Neuronal stem cell (in vitro differentiated cells): ENCODE measurements around the gene NLRC4.

ENCODE experiments used
- DNase-seq: peaks from one replicate; pipeline ENCODE4 v3.0.0-alpha.2; 2013; ENCODE audit warnings: low spot score
- H2AFZ ChIP-seq: one replicate; pipeline ENCODE4 v1.6.1; 2013; ENCODE audit warnings: mild to moderate bottlenecking, low read length, inconsistent platforms
- H2AK5ac ChIP-seq: 2 replicates; pipeline ENCODE4 v1.6.1; 2013; ENCODE audit warnings: low read depth, mild to moderate bottlenecking, inconsistent platforms, low read length, moderate library complexity, mixed read lengths
- H2BK120ac ChIP-seq: 2 replicates; pipeline ENCODE4 v1.6.1; 2013; ENCODE audit warnings: low read depth, mild to moderate bottlenecking, inconsistent platforms, low read length, moderate library complexity, mixed read lengths
- H2BK12ac ChIP-seq: one replicate; pipeline ENCODE4 v1.6.1; 2013; ENCODE audit warnings: low read length, inconsistent platforms
- H2BK15ac ChIP-seq: 2 replicates; pipeline ENCODE4 v1.6.1; 2013; ENCODE audit warnings: mild to moderate bottlenecking, low read length, inconsistent platforms, mixed read lengths
- H2BK5ac ChIP-seq: one replicate; pipeline ENCODE4 v1.6.1; 2013; ENCODE audit warnings: inconsistent platforms, mild to moderate bottlenecking, low read length, moderate library complexity
- H3K14ac ChIP-seq: one replicate; pipeline ENCODE4 v1.6.1; 2013; ENCODE audit warnings: low read length, inconsistent platforms
- H3K18ac ChIP-seq: 2 replicates; pipeline ENCODE4 v1.6.1; 2013; ENCODE audit warnings: low read length, inconsistent platforms
- H3K23ac ChIP-seq: 2 replicates; pipeline ENCODE4 v1.6.1; 2013; ENCODE audit warnings: low read depth, mild to moderate bottlenecking, mixed read lengths, low read length, inconsistent platforms; ENCODE audit not compliant: poor library complexity
- H3K27ac ChIP-seq: replicated peaks from 3 replicates; pipeline ENCODE4 v1.5.1; 2013; ENCODE audit warnings: low read length, inconsistent platforms
- H3K27me3 ChIP-seq, 3 experiments: 2 replicates each; pipeline ENCODE4 v1.6.1; 2013; ENCODE audit warnings: low read length in 3 of 3, mild to moderate bottlenecking in 2 of 3, inconsistent platforms in 1 of 3, low read depth in 1 of 3, mixed read lengths in 1 of 3, moderate library complexity in 1 of 3; ENCODE audit not compliant: control insufficient read depth in 3 of 3, insufficient read depth in 3 of 3
- H3K36me3 ChIP-seq, 2 donors: replicated peaks in 1 of 2; 2 replicates each; pipeline ENCODE4 v1.6.1; 2013; ENCODE audit warnings: low read length in 2 of 2; ENCODE audit not compliant: control insufficient read depth in 2 of 2, insufficient read depth in 2 of 2
- H3K4ac ChIP-seq: 2 replicates; pipeline ENCODE4 v1.6.1; 2013; ENCODE audit warnings: inconsistent platforms, mild to moderate bottlenecking, low read length, moderate library complexity
- H3K4me1 ChIP-seq, 2 donors: 1 replicate in 1 of 2; 2 replicates in 1 of 2; pipeline ENCODE4 v1.6.1; 2013; ENCODE audit warnings: low read length in 2 of 2, low read depth in 1 of 2; ENCODE audit not compliant: control insufficient read depth in 2 of 2, insufficient read depth in 1 of 2
- H3K4me2 ChIP-seq: one replicate; pipeline ENCODE4 v1.6.1; 2013; ENCODE audit warnings: mild to moderate bottlenecking, low read length, inconsistent platforms; ENCODE audit not compliant: insufficient read depth, poor library complexity, severe bottlenecking
- H3K4me3 ChIP-seq, 2 donors: 2 replicates each; pipeline ENCODE4 v1.5.1; 2013; ENCODE audit warnings: low read length in 2 of 2, mild to moderate bottlenecking in 2 of 2, inconsistent platforms in 1 of 2, moderate library complexity in 1 of 2
- H3K79me1 ChIP-seq: one replicate; pipeline ENCODE4 v1.6.1; 2013; ENCODE audit warnings: low read depth, mild to moderate bottlenecking, inconsistent platforms, low read length, moderate library complexity
- H3K9ac ChIP-seq: one replicate; pipeline ENCODE4 v1.6.1; 2013; ENCODE audit warnings: mild to moderate bottlenecking, low read depth, low read length, inconsistent platforms; ENCODE audit not compliant: poor library complexity
- H3K9me3 ChIP-seq, 2 donors: replicated peaks in 1 of 2; 2 replicates each; pipeline versions ENCODE3 to v1.6.1; 2013; ENCODE audit warnings: low read length in 2 of 2, mild to moderate bottlenecking in 2 of 2, inconsistent platforms in 1 of 2, low read depth in 1 of 2, mixed read lengths in 1 of 2, moderate library complexity in 1 of 2; ENCODE audit not compliant: control insufficient read depth in 2 of 2, insufficient read depth in 1 of 2
- H4K8ac ChIP-seq: one replicate; pipeline ENCODE4 v1.6.1; 2013; ENCODE audit warnings: low read depth, mild to moderate bottlenecking, inconsistent platforms, low read length, moderate library complexity
- H4K91ac ChIP-seq: one replicate; pipeline ENCODE4 v1.6.1; 2013; ENCODE audit warnings: low read length, low read depth, mild to moderate bottlenecking, inconsistent platforms; ENCODE audit not compliant: poor library complexity
- WGBS, 2 donors: extraction: QIAGEN DNeasy Blood & Tissue Kit; methylation state at CpG; one replicate each; pipeline ENCODE4 v1.1.7; 2013; ENCODE audit warnings: missing lambda C conversion rate in 2 of 2, mixed read lengths in 1 of 2; ENCODE audit not compliant: insufficient read length in 2 of 2, insufficient replicate concordance in 1 of 2; ENCODE audit errors: extremely low coverage in 2 of 2; 5-methylcytosine and 5-hydroxymethylcytosine counted together

NLRC4 gene

DNA sequence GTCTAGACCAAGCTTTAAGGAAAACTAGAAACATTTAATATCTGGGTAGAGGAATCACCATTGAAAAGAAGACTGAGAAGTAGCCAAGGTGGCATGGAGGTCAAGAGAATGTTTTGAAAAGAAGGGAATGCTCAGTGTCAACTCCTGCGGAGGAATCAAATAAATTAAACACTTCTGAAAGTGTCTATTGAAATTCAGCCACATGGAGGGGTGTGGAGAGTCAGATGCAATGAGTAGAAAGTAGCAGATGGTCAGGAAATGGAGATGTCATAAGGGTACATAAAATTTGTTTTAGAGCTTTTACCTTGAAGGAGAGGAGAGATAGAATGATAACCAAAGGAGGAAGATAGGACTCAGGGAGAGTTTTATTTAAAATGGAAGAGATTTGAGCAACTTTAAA lies 35.1 kb downstream of the NLRC4 start:
- H3K4me1 ChIP-seq: no peaks in the 10 kb centered on the region
- no peak overlapping the region for H4K91ac ChIP-seq
- H3K9ac ChIP-seq: no peak overlapping the region
- H3K4ac ChIP-seq: no peak overlapping the region
- H3K27me3 ChIP-seq: no peaks in the 10 kb centered on the region
- no peaks in the 10 kb centered on the region for H3K9me3 ChIP-seq
- H3K27ac ChIP-seq: no peak overlapping the region
- H3K4me2 ChIP-seq: no peak overlapping the region
- H3K14ac ChIP-seq: no peak overlapping the region
- H3K4me3 ChIP-seq: no peak overlapping the region
- WGBS, 2 donors: no CpG with 5 or more reads among the region's 1 CpG
- DNase-seq: no peak
- H2AK5ac ChIP-seq: no peak overlapping the region
- H3K18ac ChIP-seq: no peak overlapping the region
- H3K36me3 ChIP-seq: peaks cover 6 to 16% of the 10 kb centered on the region in 2 donors
- no peak overlapping the region for H2BK12ac ChIP-seq
- no peaks in the 10 kb centered on the region for H3K79me1 ChIP-seq
- no peak overlapping the region for H2BK5ac ChIP-seq
- H2BK120ac ChIP-seq: no peak overlapping the region
- no peak overlapping the region for H3K23ac ChIP-seq
- H2AFZ ChIP-seq: no peak overlapping the region
- no peak overlapping the region for H2BK15ac ChIP-seq
- H4K8ac ChIP-seq: no peak overlapping the region

DNA sequence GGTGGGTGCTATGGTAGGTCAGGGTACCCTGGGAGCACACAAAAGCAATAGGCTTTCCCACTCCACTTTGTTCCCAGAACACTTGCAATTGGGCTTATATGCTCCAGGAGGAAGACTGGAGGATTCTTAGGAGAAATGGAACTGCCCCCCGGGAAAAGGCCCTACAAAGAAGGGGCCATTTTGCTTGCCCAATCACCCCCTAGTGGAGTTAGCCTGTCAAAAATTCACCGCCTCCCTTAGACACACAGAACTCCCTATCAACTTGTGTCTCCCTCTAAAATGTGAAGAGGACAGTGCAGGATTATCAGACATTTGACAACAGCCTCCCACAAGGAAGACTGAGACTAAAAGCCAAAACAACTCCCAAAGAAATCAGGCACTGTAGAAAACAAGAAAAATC lies 36.5 kb downstream of the NLRC4 start:
- no peak for DNase-seq
- H3K27ac ChIP-seq: no peak overlapping the region
- no peak overlapping the region for H2AK5ac ChIP-seq
- H3K4ac ChIP-seq: no peak overlapping the region
- WGBS, 2 donors: no CpG with 5 or more reads among the region's 2 CpGs
- H2BK5ac ChIP-seq: no peak overlapping the region
- H3K79me1 ChIP-seq: no peaks in the 10 kb centered on the region
- no peaks in the 10 kb centered on the region for H3K27me3 ChIP-seq
- H3K4me1 ChIP-seq: no peaks in the 10 kb centered on the region
- H2BK120ac ChIP-seq: no peak overlapping the region
- H2BK15ac ChIP-seq: no peak overlapping the region
- H2BK12ac ChIP-seq: no peak overlapping the region
- H3K18ac ChIP-seq: no peak overlapping the region
- no peaks in the 10 kb centered on the region for H3K9me3 ChIP-seq
- no peak overlapping the region for H3K23ac ChIP-seq
- peaks cover 6 to 30% of the 10 kb centered on the region in 2 donors for H3K36me3 ChIP-seq
- no peak overlapping the region for H4K8ac ChIP-seq
- H2AFZ ChIP-seq: no peak overlapping the region
- no peak overlapping the region for H3K4me3 ChIP-seq
- no peak overlapping the region for H3K4me2 ChIP-seq
- H3K9ac ChIP-seq: no peak overlapping the region
- no peak overlapping the region for H4K91ac ChIP-seq
- H3K14ac ChIP-seq: no peak overlapping the region

DNA sequence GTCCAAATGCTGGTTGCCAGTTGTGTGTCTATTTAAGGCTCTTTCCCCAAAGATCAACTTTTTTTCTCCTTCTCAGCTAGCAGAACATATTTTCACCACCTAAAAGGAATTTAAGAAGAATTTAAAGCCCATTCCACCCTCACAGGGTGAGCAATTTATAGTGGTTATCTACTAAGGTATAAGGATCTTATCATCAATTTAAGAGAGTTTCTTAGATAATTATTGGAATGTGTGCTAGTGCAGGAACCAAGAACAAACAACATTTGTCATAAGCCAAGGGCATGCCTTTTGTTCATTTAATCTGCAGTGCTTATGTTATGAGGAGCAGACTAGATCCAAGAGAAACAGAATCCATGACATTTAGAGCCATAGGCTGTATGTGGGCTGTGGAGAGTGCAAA lies 37.2 kb downstream of the NLRC4 start:
- Histone ChIP-seq H3K4me1 (no peaks in the 10 kb centered on the region), H4K91ac (no peak overlapping the region), H2BK15ac (no peak overlapping the region)

GRCh38 chr2:32222966-32223365 lies 41.7 kb downstream of the NLRC4 start:
- H3K36me3 ChIP-seq: peaks cover 10 to 72% of the 10 kb centered on the region in 2 donors

More for the DNA sequence above, 37.2 kb downstream of the NLRC4 start:
- Histone ChIP-seq H3K27me3 (no peaks in the 10 kb centered on the region), H3K9ac (no peak overlapping the region), H3K23ac (no peak overlapping the region), H3K14ac (no peak overlapping the region), H3K79me1 (no peaks in the 10 kb centered on the region), H2BK120ac (no peak overlapping the region), H2BK5ac (no peak overlapping the region), H2AFZ (no peak overlapping the region), H3K4me3 (peak overlapping the region in 1 of 2 donors; percentile 61), H3K9me3 (no peaks in the 10 kb centered on the region), H2BK12ac (no peak overlapping the region), H3K4me2 (no peak overlapping the region), H3K27ac (no peak overlapping the region), H3K36me3 (peaks cover 8 to 37% of the 10 kb centered on the region in 2 donors), H3K18ac (no peak overlapping the region), H2AK5ac (no peak overlapping the region), H4K8ac (no peak overlapping the region), H3K4ac (no peak overlapping the region)
- no peak for DNase-seq

More at GRCh38 chr2:32222966-32223365, 41.7 kb downstream of the NLRC4 start:
- no peak overlapping the region for H2AK5ac ChIP-seq
- no CpG with 5 or more reads among the region's 2 CpGs for WGBS, 2 donors
- DNase-seq: no peak
- H3K9ac ChIP-seq: no peak overlapping the region
- no peak overlapping the region for H2BK120ac ChIP-seq
- H3K4me2 ChIP-seq: no peak overlapping the region
- no peak overlapping the region for H3K4ac ChIP-seq
- H2BK5ac ChIP-seq: no peak overlapping the region
- H4K8ac ChIP-seq: no peak overlapping the region
- no peak overlapping the region for H3K27ac ChIP-seq
- no peaks in the 10 kb centered on the region for H3K27me3 ChIP-seq
- H4K91ac ChIP-seq: no peak overlapping the region
- no peaks in the 10 kb centered on the region for H3K9me3 ChIP-seq
- no peak overlapping the region for H3K18ac ChIP-seq
- no peaks in the 10 kb centered on the region for H3K4me1 ChIP-seq
- H2BK12ac ChIP-seq: no peak overlapping the region
- no peak overlapping the region for H3K4me3 ChIP-seq
- H2AFZ ChIP-seq: no peak overlapping the region
- no peak overlapping the region for H3K14ac ChIP-seq
- no peak overlapping the region for H3K23ac ChIP-seq
- no peak overlapping the region for H2BK15ac ChIP-seq
- H3K79me1 ChIP-seq: no peaks in the 10 kb centered on the region
